AG09309 (cell line): ENCODE results near the gene LHFPL2.

Source experiments
- DNase-seq: peaks from one replicate; pipeline ENCODE4 v3.0.0-alpha.2; 2010; ENCODE audit warnings: low read depth
- H3K4me3 ChIP-seq: 2 replicates; pipeline ENCODE4 v1.5.1; 2011; ENCODE audit warnings: mild to moderate bottlenecking, low read depth, low read length, moderate library complexity; ENCODE audit not compliant: control insufficient read depth
- TF ChIP-seq, protein P1 (sequence below): IDR thresholded peaks from 2 replicates; pipeline ENCODE4 v1.5.1; 2011; ENCODE audit warnings: mild to moderate bottlenecking, low read depth, low read length, inconsistent platforms; ENCODE audit not compliant: insufficient read depth, control insufficient read depth; ENCODE audit errors: missing control alignments

The LHFPL2 gene

DNA sequence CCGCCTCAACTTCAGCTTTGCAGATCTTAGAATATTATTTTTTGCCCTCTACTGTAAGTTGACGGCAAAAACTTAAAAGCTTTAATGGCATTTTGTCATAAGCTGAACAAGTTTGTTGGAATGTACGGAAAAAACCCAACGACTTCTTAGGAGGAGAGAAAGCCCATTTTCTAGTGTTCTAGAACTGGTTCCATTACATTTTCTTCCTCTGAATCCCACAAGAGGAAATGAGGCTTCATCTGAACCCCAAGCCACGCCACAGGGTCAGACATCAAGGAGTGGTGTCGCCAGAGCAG, 113.7 kb downstream of the LHFPL2 start:
- H3K4me3 ChIP-seq = no peak overlapping the region
- TF ChIP-seq, protein P1, sequence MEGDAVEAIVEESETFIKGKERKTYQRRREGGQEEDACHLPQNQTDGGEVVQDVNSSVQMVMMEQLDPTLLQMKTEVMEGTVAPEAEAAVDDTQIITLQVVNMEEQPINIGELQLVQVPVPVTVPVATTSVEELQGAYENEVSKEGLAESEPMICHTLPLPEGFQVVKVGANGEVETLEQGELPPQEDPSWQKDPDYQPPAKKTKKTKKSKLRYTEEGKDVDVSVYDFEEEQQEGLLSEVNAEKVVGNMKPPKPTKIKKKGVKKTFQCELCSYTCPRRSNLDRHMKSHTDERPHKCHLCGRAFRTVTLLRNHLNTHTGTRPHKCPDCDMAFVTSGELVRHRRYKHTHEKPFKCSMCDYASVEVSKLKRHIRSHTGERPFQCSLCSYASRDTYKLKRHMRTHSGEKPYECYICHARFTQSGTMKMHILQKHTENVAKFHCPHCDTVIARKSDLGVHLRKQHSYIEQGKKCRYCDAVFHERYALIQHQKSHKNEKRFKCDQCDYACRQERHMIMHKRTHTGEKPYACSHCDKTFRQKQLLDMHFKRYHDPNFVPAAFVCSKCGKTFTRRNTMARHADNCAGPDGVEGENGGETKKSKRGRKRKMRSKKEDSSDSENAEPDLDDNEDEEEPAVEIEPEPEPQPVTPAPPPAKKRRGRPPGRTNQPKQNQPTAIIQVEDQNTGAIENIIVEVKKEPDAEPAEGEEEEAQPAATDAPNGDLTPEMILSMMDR = no peak
- DNase-seq = no peak

DNA sequence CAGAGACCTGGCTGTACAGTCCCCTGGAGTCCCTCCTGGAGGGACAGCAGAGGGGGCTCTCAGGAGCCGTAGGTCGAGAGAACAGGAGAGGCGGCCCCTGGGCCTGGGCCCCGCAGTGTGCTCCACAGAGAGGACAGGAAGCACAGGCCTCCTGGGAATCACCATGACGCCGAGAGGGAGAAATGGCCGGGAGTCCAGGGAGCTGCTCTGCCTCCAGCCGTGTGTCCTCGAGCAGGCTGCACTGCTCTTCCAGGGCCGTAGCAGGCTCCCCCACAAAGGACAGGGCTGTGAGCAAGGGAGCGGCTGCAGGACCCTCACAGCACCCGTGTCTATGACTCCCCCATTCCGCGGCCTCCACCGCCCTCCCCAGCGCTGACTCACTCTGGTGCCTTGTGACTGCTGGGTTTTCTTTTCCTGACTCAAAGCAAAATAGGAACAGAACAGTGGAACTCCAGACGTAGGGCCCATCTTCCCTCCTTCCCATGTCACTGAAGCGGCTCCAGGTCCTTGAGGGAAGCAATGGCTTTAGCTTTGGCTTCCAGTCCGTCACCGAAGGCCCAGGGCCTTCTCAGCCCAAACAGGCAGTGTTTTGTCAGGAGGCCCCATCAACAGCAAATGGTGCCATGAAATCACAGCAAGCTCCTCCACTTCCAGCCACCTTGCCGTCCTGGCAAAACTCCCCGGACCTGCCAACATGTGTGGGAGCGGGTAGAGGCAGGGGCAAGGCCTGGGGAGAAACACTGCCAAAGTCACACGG, 114.2 kb downstream of the LHFPL2 start:
- H3K4me3 ChIP-seq = no peak overlapping the region
- TF ChIP-seq, protein P1 = no peak
- no peak for DNase-seq

DNA sequence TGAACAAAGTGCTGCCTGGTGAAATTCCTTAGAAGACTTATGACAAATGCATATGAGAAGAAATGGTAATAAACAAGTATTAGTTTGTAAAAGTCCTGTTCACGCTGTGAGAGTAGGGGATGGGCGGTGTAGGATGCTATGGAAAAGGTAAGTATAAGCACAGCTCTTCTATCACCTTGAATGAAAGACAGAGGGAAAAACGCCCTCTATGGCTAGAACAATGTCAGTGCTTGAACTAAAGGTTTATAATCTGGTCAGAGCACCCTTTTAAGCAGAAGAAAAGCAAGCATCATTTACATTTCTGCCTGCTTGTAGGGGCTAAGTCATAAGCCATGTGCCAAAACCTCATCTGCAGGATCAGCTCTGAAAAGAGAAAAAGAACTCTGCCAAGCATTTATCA, 115.2 kb downstream of the LHFPL2 start:
- DNase-seq = no peak
- H3K4me3 ChIP-seq = no peak overlapping the region
- TF ChIP-seq, protein P1 = peak; percentile 40

DNA sequence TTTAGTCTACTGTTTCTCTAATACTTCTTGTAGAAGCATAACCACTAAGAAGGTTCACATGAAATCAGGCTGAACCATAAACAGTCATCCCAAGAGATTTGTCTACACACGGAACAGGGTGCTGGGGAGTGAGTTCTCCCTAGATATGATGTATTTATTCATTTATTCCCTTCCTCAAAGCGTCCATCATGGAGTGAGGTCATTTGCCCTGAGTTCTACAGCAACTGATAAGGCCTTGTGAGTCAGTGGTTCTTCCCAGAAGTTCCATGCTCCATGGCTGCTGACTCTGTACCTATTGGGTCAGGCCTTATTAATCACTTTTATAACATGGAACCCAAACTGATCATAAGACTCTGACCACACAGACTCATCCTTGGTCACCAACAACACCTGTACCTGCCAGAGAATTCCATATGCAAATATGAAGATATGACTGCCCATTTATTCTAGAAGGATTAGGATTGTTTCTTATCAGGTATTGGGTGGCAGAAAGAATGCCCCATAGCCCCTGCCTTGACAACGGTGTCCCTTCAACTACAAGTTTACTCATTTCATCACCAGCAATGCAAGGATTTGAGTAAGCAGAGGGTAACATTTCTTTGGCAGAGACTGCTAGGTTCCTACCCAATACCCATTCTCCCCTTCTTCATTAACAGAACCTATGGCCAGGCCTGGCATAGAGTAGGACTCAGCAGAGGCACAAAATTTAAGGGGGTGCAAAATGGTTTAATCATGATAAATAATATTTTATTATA, 118.1 kb downstream of the LHFPL2 start:
- H3K4me3 ChIP-seq = no peak overlapping the region
- DNase-seq = peak; percentile 91
- TF ChIP-seq, protein P1 = no peak

DNA sequence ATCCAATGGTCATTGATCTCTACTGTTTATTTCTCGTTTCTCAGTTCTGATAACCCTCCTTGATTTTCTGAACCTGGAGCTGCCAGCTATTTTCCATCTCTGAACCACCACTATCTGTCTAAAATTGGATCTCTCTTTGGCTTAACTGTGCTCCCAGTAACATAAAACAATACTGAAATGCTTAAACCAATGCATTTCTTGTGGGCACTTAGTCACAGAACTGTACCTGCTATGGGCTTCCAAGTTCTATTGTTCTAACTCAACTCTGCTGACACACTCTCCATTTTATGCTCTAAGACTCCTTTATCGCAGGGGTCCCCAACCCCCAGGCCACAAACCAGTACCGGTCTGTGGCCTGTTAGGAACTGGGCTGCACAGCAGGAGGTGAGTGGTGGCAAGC, 120.6 kb downstream of the LHFPL2 start:
- DNase-seq = no peak
- H3K4me3 ChIP-seq = no peak overlapping the region

DNA sequence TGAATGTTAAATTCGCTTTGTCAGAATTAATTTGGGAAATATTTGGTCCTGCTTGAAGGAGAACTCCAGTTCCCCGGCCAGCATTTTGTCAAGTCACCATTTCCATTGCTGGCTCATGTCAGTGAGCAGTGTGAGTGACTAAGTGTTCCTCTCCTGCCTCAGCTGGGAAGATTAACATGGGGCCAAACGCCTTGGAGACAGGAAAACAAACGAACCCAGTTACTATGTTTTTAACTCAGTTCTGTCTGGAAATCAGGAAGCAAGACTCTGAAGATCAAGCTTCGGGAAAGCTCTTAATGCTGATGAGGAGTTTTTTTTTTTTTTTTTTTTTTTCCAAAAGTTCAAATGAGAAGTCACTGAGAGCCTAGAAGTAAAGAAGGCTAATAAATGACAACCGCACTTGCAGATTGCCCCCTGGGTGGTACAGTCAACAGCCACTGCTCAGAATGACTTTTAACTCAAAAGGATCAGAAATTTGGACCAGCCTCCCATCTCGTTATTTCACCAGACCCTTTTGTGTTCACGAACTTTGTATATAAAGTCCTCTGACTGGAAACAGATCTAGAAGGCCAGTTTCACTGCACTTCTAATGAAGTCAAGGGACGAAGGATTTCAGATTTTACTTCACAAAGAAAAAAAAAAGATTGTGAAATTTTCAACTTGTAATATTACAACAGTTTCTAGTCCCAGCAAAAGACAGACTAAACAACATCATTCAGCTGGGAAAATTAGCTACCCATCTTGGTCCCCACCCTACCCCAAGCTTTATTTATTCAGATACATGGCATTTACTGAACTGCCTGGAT, 121.3 kb downstream of the LHFPL2 start:
- H3K4me3 ChIP-seq = no peak overlapping the region
- peak; percentile 87 for DNase-seq
- TF ChIP-seq, protein P1 = no peak

More for the DNA sequence above, 120.6 kb downstream of the LHFPL2 start:
- TF ChIP-seq, protein P1 = no peak
